ENCODE results near the gene TMEM87B. TPM values are rescaled to one million over a fixed set of nuclear protein-coding genes. Genes with fewer than 3 reads are reported as not detected.

TMEM87B gene
- 11.2 TPM for polyA plus RNA-seq (2013, experiment 1 of 2)
- polyA plus RNA-seq (2013, experiment 2 of 2) = 11.0 TPM

DNA sequence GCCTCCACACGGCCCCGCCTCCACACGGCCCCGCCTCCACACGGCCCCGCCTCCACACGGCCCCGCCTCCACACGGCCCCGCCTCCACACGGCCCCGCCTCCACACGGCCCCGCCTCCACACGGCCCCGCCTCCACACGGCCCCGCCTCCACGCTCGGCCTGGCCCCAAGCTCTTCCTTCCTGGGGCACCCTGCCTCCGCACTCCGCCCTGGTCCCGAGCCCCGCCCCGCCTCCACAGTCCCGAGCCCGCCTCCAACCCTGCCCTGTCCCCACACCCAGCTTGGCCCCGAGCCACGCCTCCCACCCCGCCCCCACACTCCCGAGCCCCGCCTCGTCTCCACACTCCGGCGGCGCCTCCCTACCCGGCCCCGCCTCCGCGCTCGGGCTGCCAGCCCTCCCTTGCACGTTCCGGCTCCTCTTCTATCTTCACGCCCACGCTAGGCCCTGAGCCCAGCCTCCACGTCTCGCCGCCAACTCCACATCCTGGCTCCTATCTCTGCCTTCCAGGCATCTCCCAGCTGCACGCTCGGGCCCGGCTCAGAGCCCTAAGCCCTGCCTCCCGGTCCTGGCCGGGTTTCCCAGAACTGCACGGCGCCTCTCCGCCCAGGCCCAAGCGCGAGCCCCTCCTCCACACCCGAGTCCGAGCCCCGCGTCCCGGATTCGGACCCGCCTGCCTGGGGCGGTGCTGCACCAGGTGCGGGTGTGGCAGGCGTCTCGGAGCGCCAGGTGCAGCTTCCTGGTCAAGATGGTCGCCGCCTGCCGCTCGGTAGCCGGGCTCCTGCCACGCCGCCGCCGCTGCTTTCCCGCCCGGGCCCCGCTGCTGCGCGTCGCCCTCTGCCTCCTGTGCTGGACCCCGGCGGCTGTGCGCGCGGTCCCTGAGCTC is at the start of gene TMEM87B:
TMEM87B (plus strand) TSS at position 423 of the 883 bp plus-strand sequence; CDS start at position 746, 323 bp downstream.
- Histone ChIP-seq H3K79me2 (ENCODE audit: control insufficient read depth, insufficient read depth, low read length) (no peaks in the 10 kb centered on the region), H4K5ac (ENCODE audit: low read length) (no peak within 1 kb of the TSS), H2BK120ac (ENCODE audit: low read depth, low read length) (no peak within 1 kb of the TSS), H2AK5ac (ENCODE audit: low read length) (no peak within 1 kb of the TSS), H3K23ac (ENCODE audit: low read length) (peak within 1 kb of the TSS; percentile 91), H3K27ac (ENCODE audit: low read depth, low read length) (peak within 1 kb of the TSS; percentile 93), H3K27me3 (ENCODE audit: insufficient read depth, low read length, poor library complexity) (no peaks in the 10 kb centered on the region), H4K8ac (ENCODE audit: low read depth, low read length) (peak within 1 kb of the TSS; percentile 7), H3K9ac (ENCODE audit: low read length) (peak within 1 kb of the TSS; percentile 95), H3K4me3 (ENCODE audit: low read length) (peak within 1 kb of the TSS; percentile 90), H3K18ac (ENCODE audit: low read length) (peak within 1 kb of the TSS; percentile 28), H3K56ac (ENCODE audit: low read length) (peak within 1 kb of the TSS; percentile 100), H3K36me3 (ENCODE audit: control insufficient read depth, insufficient read depth, low read length) (no peaks in the 10 kb centered on the region), H3K4ac (ENCODE audit: low read depth, low read length) (peak within 1 kb of the TSS; percentile 56), H2BK5ac (ENCODE audit: low read length) (peak within 1 kb of the TSS; percentile 99), H3K4me1 (ENCODE audit: control insufficient read depth, low read depth, low read length) (peaks cover 3% of the 10 kb centered on the region), H3K4me2 (ENCODE audit: low read length) (peak within 1 kb of the TSS; percentile 86), H3K79me1 (ENCODE audit: low read length) (peaks cover 9% of the 10 kb centered on the region), H2BK15ac (replicated peaks; ENCODE audit: low read depth) (no peak within 1 kb of the TSS)
- WGBS (ENCODE audit: extremely low coverage, insufficient coverage, low lambda C conversion rate) = no CpG with 5 or more reads among the region's 90 CpGs
- DNase-seq = peak; percentile 98

GRCh38 chr2:112005406-112006075 is 49.5 kb upstream of the TMEM87B start:
- H3K27ac ChIP-seq (ENCODE audit: low read depth, low read length) = no peak overlapping the region
- H3K56ac ChIP-seq (ENCODE audit: low read length) = no peak overlapping the region
- H3K23ac ChIP-seq (ENCODE audit: low read length) = no peak overlapping the region
- H3K4me1 ChIP-seq (ENCODE audit: control insufficient read depth, low read depth, low read length) = no peaks in the 10 kb centered on the region
- H2AK5ac ChIP-seq (ENCODE audit: low read length) = no peak overlapping the region
- no CpG with 5 or more reads among the region's 5 CpGs for WGBS (ENCODE audit: extremely low coverage, insufficient coverage, low lambda C conversion rate)
- H3K4me2 ChIP-seq (ENCODE audit: low read length) = no peak overlapping the region
- no peak overlapping the region for H2BK5ac ChIP-seq (ENCODE audit: low read length)
- no peaks in the 10 kb centered on the region for H3K79me2 ChIP-seq (ENCODE audit: control insufficient read depth, insufficient read depth, low read length)
- no peaks in the 10 kb centered on the region for H3K79me1 ChIP-seq (ENCODE audit: low read length)
- DNase-seq = no peak
- H4K8ac ChIP-seq (ENCODE audit: low read depth, low read length) = no peak overlapping the region
- peaks cover 13% of the 10 kb centered on the region for H3K36me3 ChIP-seq (ENCODE audit: control insufficient read depth, insufficient read depth, low read length)
- H3K27me3 ChIP-seq (ENCODE audit: insufficient read depth, low read length, poor library complexity) = no peaks in the 10 kb centered on the region
- no peak overlapping the region for H3K18ac ChIP-seq (ENCODE audit: low read length)
- H3K4me3 ChIP-seq (ENCODE audit: low read length) = no peak overlapping the region
- H4K5ac ChIP-seq (ENCODE audit: low read length) = no peak overlapping the region
- no peak overlapping the region for H3K9ac ChIP-seq (ENCODE audit: low read length)
- H2BK15ac ChIP-seq (replicated peaks; ENCODE audit: low read depth) = no peak overlapping the region
- H2BK120ac ChIP-seq (ENCODE audit: low read depth, low read length) = no peak overlapping the region
- no peak overlapping the region for H3K4ac ChIP-seq (ENCODE audit: low read depth, low read length)

DNA sequence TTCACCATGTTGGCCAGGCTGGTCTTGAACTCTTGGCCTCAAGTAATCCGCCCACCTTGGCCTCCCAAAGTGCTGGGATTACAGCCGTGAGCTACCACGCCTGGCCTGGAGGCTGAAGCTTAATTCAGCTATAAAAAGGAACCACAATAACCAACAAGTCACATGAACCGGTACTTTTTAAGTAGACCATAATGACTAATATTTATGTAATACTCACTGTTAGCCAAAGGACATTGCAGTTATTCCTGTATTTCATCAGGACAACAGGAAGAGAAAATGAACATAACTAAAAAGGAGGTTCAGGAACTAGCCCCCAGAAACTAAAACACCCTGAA is 49.0 kb upstream of the TMEM87B start:
- H3K4ac ChIP-seq (ENCODE audit: low read depth, low read length) = no peak overlapping the region
- H3K79me1 ChIP-seq (ENCODE audit: low read length) = no peaks in the 10 kb centered on the region
- H3K4me3 ChIP-seq (ENCODE audit: low read length) = no peak overlapping the region
- H2BK120ac ChIP-seq (ENCODE audit: low read depth, low read length) = no peak overlapping the region
- H3K4me1 ChIP-seq (ENCODE audit: control insufficient read depth, low read depth, low read length) = no peaks in the 10 kb centered on the region
- no peaks in the 10 kb centered on the region for H3K79me2 ChIP-seq (ENCODE audit: control insufficient read depth, insufficient read depth, low read length)
- no peaks in the 10 kb centered on the region for H3K27me3 ChIP-seq (ENCODE audit: insufficient read depth, low read length, poor library complexity)
- no CpG with 5 or more reads among the region's 4 CpGs for WGBS (ENCODE audit: extremely low coverage, insufficient coverage, low lambda C conversion rate)
- H2AK5ac ChIP-seq (ENCODE audit: low read length) = no peak overlapping the region
- no peak overlapping the region for H3K23ac ChIP-seq (ENCODE audit: low read length)
- no peak overlapping the region for H4K8ac ChIP-seq (ENCODE audit: low read depth, low read length)
- no peak overlapping the region for H4K5ac ChIP-seq (ENCODE audit: low read length)
- H3K36me3 ChIP-seq (ENCODE audit: control insufficient read depth, insufficient read depth, low read length) = peaks cover 18% of the 10 kb centered on the region
- no peak overlapping the region for H3K56ac ChIP-seq (ENCODE audit: low read length)
- no peak overlapping the region for H3K27ac ChIP-seq (ENCODE audit: low read depth, low read length)
- no peak overlapping the region for H2BK5ac ChIP-seq (ENCODE audit: low read length)
- no peak overlapping the region for H2BK15ac ChIP-seq (replicated peaks; ENCODE audit: low read depth)
- no peak overlapping the region for H3K18ac ChIP-seq (ENCODE audit: low read length)
- DNase-seq = no peak
- no peak overlapping the region for H3K9ac ChIP-seq (ENCODE audit: low read length)
- no peak overlapping the region for H3K4me2 ChIP-seq (ENCODE audit: low read length)

- no peak overlapping the region for H3K4ac ChIP-seq (ENCODE audit: low read depth, low read length)
- H3K9ac ChIP-seq (ENCODE audit: low read length) = no peak overlapping the region
- H3K4me1 ChIP-seq (ENCODE audit: control insufficient read depth, low read depth, low read length) = no peaks in the 10 kb centered on the region
- WGBS (ENCODE audit: extremely low coverage, insufficient coverage, low lambda C conversion rate) = no CpG with 5 or more reads among the region's 2 CpGs
- H3K4me3 ChIP-seq (ENCODE audit: low read length) = no peak overlapping the region
- no peaks in the 10 kb centered on the region for H3K27me3 ChIP-seq (ENCODE audit: insufficient read depth, low read length, poor library complexity)
- no peak overlapping the region for H4K8ac ChIP-seq (ENCODE audit: low read depth, low read length)
- no peaks in the 10 kb centered on the region for H3K79me2 ChIP-seq (ENCODE audit: control insufficient read depth, insufficient read depth, low read length)
- H2BK5ac ChIP-seq (ENCODE audit: low read length) = no peak overlapping the region
- no peak overlapping the region for H3K56ac ChIP-seq (ENCODE audit: low read length)
- H3K4me2 ChIP-seq (ENCODE audit: low read length) = no peak overlapping the region
- no peak overlapping the region for H3K18ac ChIP-seq (ENCODE audit: low read length)
- peaks cover 21% of the 10 kb centered on the region for H3K36me3 ChIP-seq (ENCODE audit: control insufficient read depth, insufficient read depth, low read length)
- no peak overlapping the region for H2AK5ac ChIP-seq (ENCODE audit: low read length)
- DNase-seq = no peak
- no peak overlapping the region for H3K27ac ChIP-seq (ENCODE audit: low read depth, low read length)
- H2BK120ac ChIP-seq (ENCODE audit: low read depth, low read length) = no peak overlapping the region
- H3K23ac ChIP-seq (ENCODE audit: low read length) = no peak overlapping the region
- H2BK15ac ChIP-seq (replicated peaks; ENCODE audit: low read depth) = no peak overlapping the region
- H4K5ac ChIP-seq (ENCODE audit: low read length) = no peak overlapping the region
- no peaks in the 10 kb centered on the region for H3K79me1 ChIP-seq (ENCODE audit: low read length)
Observed at GRCh38 chr2:112007493-112007892, 47.6 kb upstream of the TMEM87B start.

- H3K79me2 ChIP-seq (ENCODE audit: control insufficient read depth, insufficient read depth, low read length) = no peaks in the 10 kb centered on the region
- H2BK15ac ChIP-seq (replicated peaks; ENCODE audit: low read depth) = no peak overlapping the region
- no peak overlapping the region for H3K56ac ChIP-seq (ENCODE audit: low read length)
- no peak overlapping the region for H3K23ac ChIP-seq (ENCODE audit: low read length)
- no peak overlapping the region for H4K5ac ChIP-seq (ENCODE audit: low read length)
- H3K79me1 ChIP-seq (ENCODE audit: low read length) = no peaks in the 10 kb centered on the region
- WGBS (ENCODE audit: extremely low coverage, insufficient coverage, low lambda C conversion rate) = no CpG with 5 or more reads among the region's 2 CpGs
- no peak overlapping the region for H3K9ac ChIP-seq (ENCODE audit: low read length)
- H3K27ac ChIP-seq (ENCODE audit: low read depth, low read length) = no peak overlapping the region
- no peak overlapping the region for H3K4ac ChIP-seq (ENCODE audit: low read depth, low read length)
- no peak overlapping the region for H2BK120ac ChIP-seq (ENCODE audit: low read depth, low read length)
- H2BK5ac ChIP-seq (ENCODE audit: low read length) = no peak overlapping the region
- H3K27me3 ChIP-seq (ENCODE audit: insufficient read depth, low read length, poor library complexity) = no peaks in the 10 kb centered on the region
- H3K4me3 ChIP-seq (ENCODE audit: low read length) = no peak overlapping the region
- no peak overlapping the region for H3K18ac ChIP-seq (ENCODE audit: low read length)
- peaks cover 18% of the 10 kb centered on the region for H3K36me3 ChIP-seq (ENCODE audit: control insufficient read depth, insufficient read depth, low read length)
- H2AK5ac ChIP-seq (ENCODE audit: low read length) = no peak overlapping the region
- no peaks in the 10 kb centered on the region for H3K4me1 ChIP-seq (ENCODE audit: control insufficient read depth, low read depth, low read length)
- no peak overlapping the region for H4K8ac ChIP-seq (ENCODE audit: low read depth, low read length)
- H3K4me2 ChIP-seq (ENCODE audit: low read length) = no peak overlapping the region
- DNase-seq = no peak
Observed at GRCh38 chr2:112008910-112009485, 46.1 kb upstream of the TMEM87B start.

Measured in mesendoderm (in vitro differentiated cells).